GM18520 (cell line): ENCODE results near the gene PNKD.

Source experiments
- ATAC-seq: cut with Tn5 transposase; IDR thresholded peaks from one replicate; pipeline ENCODE4 v1.9.1; 2021; ENCODE audit not compliant: unreplicated experiment

PNKD gene

GRCh38 chr2:218369330-218369729 lies 99.0 kb downstream of the PNKD start:
- ATAC-seq = no peak

GRCh38 chr2:218370410-218371063 lies 100.2 kb downstream of the PNKD start:
- no peak for ATAC-seq

GRCh38 chr2:218371983-218372350 lies 101.6 kb downstream of the PNKD start:
- no peak for ATAC-seq

- ATAC-seq = no peak
Measured at GRCh38 chr2:218374795-218375194, 104.5 kb downstream of the PNKD start.

- no peak for ATAC-seq
Measured at GRCh38 chr2:218375212-218375611, 104.9 kb downstream of the PNKD start.

GRCh38 chr2:218378053-218378452 lies 107.7 kb downstream of the PNKD start:
- no peak for ATAC-seq

GRCh38 chr2:218381916-218382366 lies 111.6 kb downstream of the PNKD start, which contains the start of gene SLC11A1:
TSS of gene SLC11A1 (plus strand) at chr2:218382273. CDS start at chr2:218382369, 96 bp downstream.
- no peak for ATAC-seq

- no peak for ATAC-seq
Measured at GRCh38 chr2:218382785-218383184, 112.5 kb downstream of the PNKD start.

GRCh38 chr2:218383892-218384519 lies 113.7 kb downstream of the PNKD start:
- no peak for ATAC-seq

- no peak for ATAC-seq
Measured at GRCh38 chr2:218384975-218385374, 114.7 kb downstream of the PNKD start.

- no peak for ATAC-seq
Measured at GRCh38 chr2:218386505-218387368, 116.4 kb downstream of the PNKD start.

GRCh38 chr2:218387369-218388194 lies 117.3 kb downstream of the PNKD start:
- no peak for ATAC-seq

- no peak for ATAC-seq
Measured at GRCh38 chr2:218389333-218390150, 119.2 kb downstream of the PNKD start.

- ATAC-seq = no peak
Measured at GRCh38 chr2:218391202-218391601, 120.9 kb downstream of the PNKD start.

GRCh38 chr2:218392459-218392858 lies 122.1 kb downstream of the PNKD start:
- no peak for ATAC-seq

- ATAC-seq = no peak
Measured at GRCh38 chr2:218392891-218393462, 122.7 kb downstream of the PNKD start.

GRCh38 chr2:218393750-218394290 lies 123.5 kb downstream of the PNKD start:
- ATAC-seq = no peak

GRCh38 chr2:218394298-218395089 lies 124.2 kb downstream of the PNKD start:
- ATAC-seq = no peak

- ATAC-seq = no peak
Measured at GRCh38 chr2:218395090-218395444, 124.7 kb downstream of the PNKD start.
